Retinal pigment epithelial cell (primary cell): ENCODE data around the gene IGFL2.
"Not testable (repeated sequence)": the region's sequence is repeated elsewhere in the genome, so short reads cannot be mapped to it uniquely, and the experiment has no call there.

Experiments
- DNase-seq: peaks from one replicate; pipeline ENCODE4 v3.0.0-alpha.2; 2010; ENCODE audit warnings: low read depth
- H3K4me3 ChIP-seq: 2 replicates; pipeline ENCODE4 v1.5.1; 2011; ENCODE audit warnings: mild to moderate bottlenecking, low read length, control low read depth, moderate library complexity
- TF ChIP-seq, protein P1 (sequence below): conservative IDR thresholded peaks from 2 replicates; pipeline ENCODE4 v1.5.1; 2011; ENCODE audit warnings: low read depth, low read length, control low read depth, inconsistent platforms

Gene IGFL2

DNA sequence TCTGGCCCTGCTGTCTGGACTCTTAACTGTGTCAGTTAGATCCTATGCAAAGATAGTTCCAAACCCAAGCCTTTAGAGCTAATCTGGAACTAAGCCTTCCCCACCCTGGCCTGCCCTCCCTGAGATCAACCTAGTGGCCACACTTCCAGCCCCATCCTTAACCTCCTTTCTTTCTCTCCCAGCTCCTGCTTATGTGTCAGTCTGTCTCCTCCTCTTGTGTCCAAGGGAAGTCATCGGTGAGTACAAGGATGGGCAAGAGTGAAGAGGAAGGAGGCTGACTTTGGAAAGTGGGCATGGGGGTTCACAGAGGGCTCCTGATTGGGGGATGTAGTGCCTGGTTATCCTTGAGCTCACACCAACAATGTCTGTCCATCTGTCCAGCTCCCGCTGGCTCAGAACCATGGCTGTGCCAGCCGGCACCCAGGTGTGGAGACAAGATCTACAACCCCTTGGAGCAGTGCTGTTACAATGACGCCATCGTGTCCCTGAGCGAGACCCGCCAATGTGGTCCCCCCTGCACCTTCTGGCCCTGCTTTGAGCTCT lies 12.3 kb downstream of the IGFL2 start:
- H3K4me3 ChIP-seq = no peak overlapping the region
- TF ChIP-seq, protein P1, sequence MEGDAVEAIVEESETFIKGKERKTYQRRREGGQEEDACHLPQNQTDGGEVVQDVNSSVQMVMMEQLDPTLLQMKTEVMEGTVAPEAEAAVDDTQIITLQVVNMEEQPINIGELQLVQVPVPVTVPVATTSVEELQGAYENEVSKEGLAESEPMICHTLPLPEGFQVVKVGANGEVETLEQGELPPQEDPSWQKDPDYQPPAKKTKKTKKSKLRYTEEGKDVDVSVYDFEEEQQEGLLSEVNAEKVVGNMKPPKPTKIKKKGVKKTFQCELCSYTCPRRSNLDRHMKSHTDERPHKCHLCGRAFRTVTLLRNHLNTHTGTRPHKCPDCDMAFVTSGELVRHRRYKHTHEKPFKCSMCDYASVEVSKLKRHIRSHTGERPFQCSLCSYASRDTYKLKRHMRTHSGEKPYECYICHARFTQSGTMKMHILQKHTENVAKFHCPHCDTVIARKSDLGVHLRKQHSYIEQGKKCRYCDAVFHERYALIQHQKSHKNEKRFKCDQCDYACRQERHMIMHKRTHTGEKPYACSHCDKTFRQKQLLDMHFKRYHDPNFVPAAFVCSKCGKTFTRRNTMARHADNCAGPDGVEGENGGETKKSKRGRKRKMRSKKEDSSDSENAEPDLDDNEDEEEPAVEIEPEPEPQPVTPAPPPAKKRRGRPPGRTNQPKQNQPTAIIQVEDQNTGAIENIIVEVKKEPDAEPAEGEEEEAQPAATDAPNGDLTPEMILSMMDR = no peak
- no peak for DNase-seq

DNA sequence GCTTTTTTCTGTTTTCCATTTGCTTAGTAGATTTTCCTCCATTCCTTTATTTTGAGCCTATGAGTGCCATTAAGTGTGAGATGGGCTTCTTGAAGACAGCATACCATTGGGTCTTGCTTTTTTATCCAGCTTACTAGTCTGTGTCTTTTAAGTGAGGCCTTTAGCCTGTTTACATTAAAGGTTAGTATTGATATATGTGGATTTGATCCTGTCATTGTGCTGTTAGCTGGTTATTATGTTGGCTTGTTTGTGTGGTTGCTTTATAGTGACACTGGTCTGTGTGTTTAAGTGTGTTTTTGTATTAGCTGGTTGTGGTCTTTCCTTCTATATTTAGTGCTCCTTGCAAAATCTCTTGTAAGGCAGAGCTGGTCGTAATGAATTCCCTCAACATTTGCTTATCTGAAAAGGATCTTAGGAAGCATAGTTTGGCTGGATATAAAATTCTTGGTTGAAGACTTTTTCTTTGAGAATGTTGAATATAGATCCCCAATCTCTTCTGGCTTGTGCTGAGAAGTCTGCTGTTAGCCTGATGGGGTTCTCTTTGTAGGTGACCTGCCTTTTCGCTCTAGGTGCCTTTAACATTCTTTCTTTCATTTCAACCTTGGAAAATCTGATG lies 13.7 kb downstream of the IGFL2 start:
- H3K4me3 ChIP-seq, DNase-seq: not testable (repeated sequence)

GRCh38 chr19:46162731-46163130 lies 14.7 kb downstream of the IGFL2 start:
- DNase-seq = no peak
- no peak overlapping the region for H3K4me3 ChIP-seq
- TF ChIP-seq, protein P1 = no peak

- TF ChIP-seq, protein P1 = no peak
- no peak for DNase-seq
These were observed 25.9 kb downstream of the IGFL2 start for GRCh38 chr19:46173886-46174480.

DNA sequence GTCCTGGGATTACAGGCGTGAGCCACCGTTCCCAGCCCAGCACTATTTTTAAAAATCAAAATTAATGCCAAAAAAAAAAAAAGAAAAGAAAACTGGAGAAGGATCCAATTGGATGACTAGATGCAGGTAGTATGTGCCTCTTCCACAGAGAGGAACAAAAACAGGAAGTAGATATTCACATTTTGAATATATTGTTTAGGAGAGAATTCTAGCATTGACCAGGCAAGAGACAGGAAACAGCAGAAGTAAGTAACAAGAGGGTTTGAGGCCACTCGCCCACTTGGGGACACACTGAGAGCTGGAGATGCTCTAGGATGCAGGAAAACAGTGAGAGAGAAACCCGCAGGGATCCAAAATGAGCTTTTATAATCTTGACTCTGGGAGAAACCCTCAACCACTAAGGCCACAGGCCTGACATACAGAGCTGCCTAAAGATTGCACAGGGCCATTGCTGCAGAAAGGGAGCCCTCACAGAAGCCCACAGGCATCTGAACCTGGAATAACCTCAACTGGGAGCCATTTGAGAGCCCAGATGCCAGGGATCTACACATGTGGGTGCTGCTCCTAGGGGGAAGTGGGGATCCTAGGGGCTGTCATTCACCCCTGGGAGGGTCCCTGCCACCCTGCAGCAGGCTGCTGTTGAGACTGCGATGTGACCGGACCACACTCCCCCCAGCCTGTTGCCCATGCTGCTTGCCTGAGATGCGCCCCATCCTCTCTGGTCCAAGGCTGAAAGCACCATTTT lies 28.2 kb downstream of the IGFL2 start:
- TF ChIP-seq, protein P1 = no peak
- no peak for DNase-seq
- H3K4me3 ChIP-seq = no peak overlapping the region

More at GRCh38 chr19:46173886-46174480, 25.9 kb downstream of the IGFL2 start:
- H3K4me3 ChIP-seq = no peak overlapping the region

DNA sequence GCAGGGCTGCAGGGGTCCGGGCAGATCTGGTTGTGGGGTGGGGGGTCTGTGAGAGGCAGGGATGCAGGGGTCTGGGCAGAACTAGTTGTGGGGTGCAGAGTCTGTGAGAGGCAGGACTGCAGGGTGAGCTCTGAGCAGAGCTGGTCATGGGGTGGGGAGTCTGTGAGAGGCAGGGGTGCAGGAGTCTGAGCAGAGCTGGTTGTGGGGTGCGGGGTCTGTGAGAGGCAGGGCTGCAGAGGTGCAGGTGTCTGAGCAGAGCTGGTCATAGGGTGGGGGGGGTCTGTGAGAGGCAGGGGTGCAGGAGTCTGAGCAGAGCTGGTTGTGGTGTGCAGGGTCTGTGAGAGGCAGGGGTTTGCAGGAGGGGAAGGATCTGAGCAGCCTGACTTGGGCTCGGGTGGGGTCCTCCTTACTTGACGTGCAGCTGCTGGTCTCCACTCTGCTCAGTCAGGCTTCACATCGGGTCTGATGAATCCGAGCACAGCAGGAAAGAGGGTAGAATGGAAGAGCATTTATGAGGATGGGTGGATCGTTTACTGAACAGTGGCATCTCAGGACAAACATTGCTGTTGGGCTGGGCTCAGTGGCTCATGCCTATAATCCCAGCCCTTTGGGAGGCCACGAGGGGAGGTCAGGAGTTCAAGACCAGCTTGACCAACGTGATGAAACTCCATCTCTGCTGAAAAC lies 31.2 kb downstream of the IGFL2 start:
- DNase-seq = no peak
- TF ChIP-seq, protein P1 = no peak
- H3K4me3 ChIP-seq = no peak overlapping the region
